ENCODE results near the gene AGXT2.

Gene AGXT2

DNA sequence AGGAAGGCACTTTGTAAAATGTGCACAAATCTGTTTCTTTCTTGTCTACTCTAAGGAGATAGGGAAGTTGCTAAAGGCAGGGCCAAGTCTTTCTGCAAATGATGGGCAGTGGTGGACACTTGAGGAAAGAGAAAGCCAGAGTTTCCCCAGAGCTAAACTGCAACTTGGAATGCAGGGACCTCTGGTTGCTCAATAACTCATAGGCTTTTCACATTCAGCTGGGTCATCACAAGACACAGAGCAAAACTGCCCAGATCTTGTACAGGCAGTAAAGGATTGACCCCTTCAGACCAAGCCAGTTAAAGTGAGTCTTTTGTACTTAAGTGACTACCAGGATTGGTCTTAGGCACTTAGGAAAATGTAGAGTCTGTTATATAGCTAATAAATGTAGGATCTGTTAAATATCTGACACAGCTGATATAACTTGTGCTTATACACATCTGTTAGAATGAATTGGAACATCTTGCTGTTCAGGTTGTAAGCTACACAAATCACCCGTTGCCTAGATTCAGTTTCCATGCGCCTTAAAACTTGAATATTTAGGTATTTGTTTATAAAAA lies 13.5 kb upstream of the AGXT2 start:
- TF ChIP-seq CTCF (IDR thresholded peaks at IDR 0.05; ENCODE audit: low read depth, low read length), result no peak
- no peaks in the 10 kb centered on the region for H3K36me3 ChIP-seq
- H3K4me3 ChIP-seq (ENCODE audit: low read depth, low read length), result no peak overlapping the region
- no peaks in the 10 kb centered on the region for H3K9me3 ChIP-seq
- no peaks in the 10 kb centered on the region for H3K27me3 ChIP-seq
- H3K4me1 ChIP-seq, result no peaks in the 10 kb centered on the region
- no peak for DNase-seq

GRCh38 chr5:35060236-35060635 lies 12.5 kb upstream of the AGXT2 start:
- no peak for TF ChIP-seq CTCF (IDR thresholded peaks at IDR 0.05; ENCODE audit: low read depth, low read length)
- Histone ChIP-seq H3K4me1 (no peaks in the 10 kb centered on the region), H3K27me3 (no peaks in the 10 kb centered on the region), H3K9me3 (no peaks in the 10 kb centered on the region), H3K36me3 (no peaks in the 10 kb centered on the region), H3K4me3 (ENCODE audit: low read depth, low read length) (no peak overlapping the region)
- DNase-seq, result no peak

DNA sequence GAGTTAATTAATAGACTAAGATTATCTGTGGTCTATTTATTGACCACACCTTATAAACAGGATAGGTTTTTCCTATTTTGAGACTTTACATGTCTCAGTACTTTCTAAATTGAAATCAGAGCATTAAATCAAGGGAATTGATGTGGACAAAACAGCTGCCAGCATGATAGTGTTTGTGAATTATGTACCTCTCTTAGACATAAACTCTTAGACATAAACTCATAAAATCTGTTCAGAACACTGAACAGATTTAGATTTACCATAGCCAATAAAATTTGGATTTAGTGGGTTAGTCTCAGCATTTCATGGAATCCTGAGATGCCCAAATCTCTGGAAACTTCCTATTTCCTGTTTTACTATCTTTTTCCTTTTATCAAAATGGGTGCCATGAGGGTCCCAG lies 11.5 kb upstream of the AGXT2 start:
- Histone ChIP-seq H3K9me3 (no peaks in the 10 kb centered on the region), H3K27me3 (no peaks in the 10 kb centered on the region), H3K4me1 (no peaks in the 10 kb centered on the region), H3K4me3 (ENCODE audit: low read depth, low read length) (no peak overlapping the region), H3K36me3 (no peaks in the 10 kb centered on the region)
- no peak for DNase-seq
- TF ChIP-seq CTCF (IDR thresholded peaks at IDR 0.05; ENCODE audit: low read depth, low read length), result no peak

DNA sequence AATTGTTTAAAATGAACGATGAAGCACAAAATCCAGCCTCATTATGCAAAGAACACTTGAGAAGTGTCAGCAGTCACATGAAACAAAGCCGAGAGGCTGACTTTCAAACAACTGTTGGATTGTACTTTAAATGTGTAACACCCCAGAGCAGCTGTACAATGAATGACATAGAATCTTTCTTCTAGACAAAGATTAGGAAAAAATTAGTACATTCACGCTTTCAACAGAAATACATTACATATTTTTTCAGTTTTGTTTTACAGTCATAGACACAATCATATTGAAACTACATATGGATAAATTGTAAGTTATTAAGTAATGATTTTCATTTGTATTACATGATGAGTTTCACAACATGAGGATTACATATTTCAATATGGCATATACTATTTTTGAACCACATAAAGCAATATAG lies 10.6 kb upstream of the AGXT2 start:
- no peak for DNase-seq
- Histone ChIP-seq H3K4me1 (no peaks in the 10 kb centered on the region), H3K27me3 (no peaks in the 10 kb centered on the region), H3K36me3 (no peaks in the 10 kb centered on the region), H3K4me3 (ENCODE audit: low read depth, low read length) (no peak overlapping the region), H3K9me3 (no peaks in the 10 kb centered on the region)
- no peak for TF ChIP-seq CTCF (IDR thresholded peaks at IDR 0.05; ENCODE audit: low read depth, low read length)

- no peaks in the 10 kb centered on the region for H3K4me1 ChIP-seq
- no peak overlapping the region for H3K4me3 ChIP-seq (ENCODE audit: low read depth, low read length)
- H3K36me3 ChIP-seq, result no peaks in the 10 kb centered on the region
- H3K27me3 ChIP-seq, result no peaks in the 10 kb centered on the region
- TF ChIP-seq CTCF (IDR thresholded peaks at IDR 0.05; ENCODE audit: low read depth, low read length), result no peak
- DNase-seq, result no peak
- H3K9me3 ChIP-seq, result no peaks in the 10 kb centered on the region
Measured at GRCh38 chr5:35056686-35057085, 8.9 kb upstream of the AGXT2 start.

DNA sequence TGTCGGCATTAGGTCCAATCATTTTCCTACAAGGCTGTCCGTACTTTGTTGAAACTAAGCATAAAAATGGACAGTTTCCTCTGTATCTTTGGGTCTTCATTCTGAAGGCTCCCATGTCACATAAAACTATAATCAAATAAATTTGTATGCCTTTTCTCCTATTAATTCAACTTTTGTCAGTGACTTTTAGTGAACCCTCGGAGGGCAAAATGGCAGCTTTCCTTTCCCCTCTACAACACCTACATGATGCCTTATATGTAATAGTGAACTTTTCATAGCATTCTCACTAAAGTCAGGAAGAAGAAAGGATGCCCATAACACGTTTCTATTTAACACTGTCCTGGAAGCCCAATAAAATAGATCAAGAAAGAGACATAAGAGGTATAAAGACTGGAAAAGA lies 5.1 kb upstream of the AGXT2 start:
- H3K4me3 ChIP-seq (ENCODE audit: low read depth, low read length), result no peak overlapping the region
- H3K27me3 ChIP-seq, result no peaks in the 10 kb centered on the region
- no peaks in the 10 kb centered on the region for H3K9me3 ChIP-seq

More for the DNA sequence above, 5.1 kb upstream of the AGXT2 start:
- H3K36me3 ChIP-seq, result no peaks in the 10 kb centered on the region
- no peak for TF ChIP-seq CTCF (IDR thresholded peaks at IDR 0.05; ENCODE audit: low read depth, low read length)
- DNase-seq, result no peak
- no peaks in the 10 kb centered on the region for H3K4me1 ChIP-seq

All from BE2C (cell line).